HepG2 (cell line): ENCODE data around the gene ABCB6. TPM values are rescaled to one million over a fixed set of nuclear protein-coding genes. Genes with fewer than 3 reads are reported as not detected.

Source experiments
- ATF7-NPFF ChIP-seq: sonication (generic); formaldehyde crosslinking; IDR thresholded peaks from 2 replicates; pipeline ENCODE4 v1.8.1; 2023; ENCODE audit warnings: mild to moderate bottlenecking, low read depth, missing genetic modification reagents, moderate library complexity
- BRD4 ChIP-seq: sonication (generic); formaldehyde crosslinking; IDR thresholded peaks from 2 replicates; pipeline ENCODE4 v1.4.0; 2020; ENCODE audit warnings: missing genetic modification reagents
- ETV5 ChIP-seq: IDR thresholded peaks from 2 replicates; pipeline ENCODE4 v1.6.1; 2018; ENCODE audit warnings: missing biosample characterization, missing genetic modification reagents, inconsistent platforms, borderline replicate concordance
- FLYWCH1 ChIP-seq: sonication (generic); formaldehyde crosslinking; IDR thresholded peaks from 2 replicates; pipeline ENCODE4 v1.8.1; 2023; ENCODE audit warnings: mild to moderate bottlenecking, missing genetic modification reagents
- HDAC6 ChIP-seq: fragments of 200-600 bp; sonication (generic); IDR thresholded peaks from 2 replicates; pipeline ENCODE4 v1.7.0; 2017; ENCODE audit warnings: mild to moderate bottlenecking, antibody characterized with exemption, low read length, low read depth
- HNF1A ChIP-seq, 2 experiments: sonication (generic) in 1 of 2; formaldehyde crosslinking in 1 of 2; IDR thresholded peaks; 2 replicates each; pipeline versions ENCODE4 v1.4.0 to v1.6.1; 2016 to 2020; ENCODE audit warnings: borderline replicate concordance in 1 of 2, low read depth in 1 of 2, mild to moderate bottlenecking in 1 of 2, missing genetic modification reagents in 1 of 2
- KDM1A ChIP-seq: IDR thresholded peaks from 2 replicates; pipeline ENCODE4 v1.6.1; 2016; ENCODE audit warnings: missing compliant biosample characterization
- MAX ChIP-seq: IDR thresholded peaks from 2 replicates; pipeline ENCODE4 v1.6.1; 2012; ENCODE audit warnings: inconsistent platforms
- MEF2D ChIP-seq: sonication (generic); formaldehyde crosslinking; IDR thresholded peaks from 2 replicates; pipeline ENCODE4 v1.5.1; 2020; ENCODE audit warnings: mild to moderate bottlenecking, missing genetic modification reagents
- SNAPC5 ChIP-seq: sonication (generic); formaldehyde crosslinking; IDR thresholded peaks from 2 replicates; pipeline ENCODE4 v1.8.1; 2023; ENCODE audit warnings: mild to moderate bottlenecking, missing genetic modification reagents, borderline replicate concordance
- ZBED4 ChIP-seq: sonication (generic); formaldehyde crosslinking; IDR thresholded peaks from 2 replicates; pipeline ENCODE4 v1.4.0; 2020; ENCODE audit warnings: missing genetic modification reagents, borderline replicate concordance
- ZFP36L1 ChIP-seq: sonication (generic); formaldehyde crosslinking; IDR thresholded peaks from 2 replicates; pipeline ENCODE4 v1.8.0; 2022; ENCODE audit warnings: mild to moderate bottlenecking, missing genetic modification reagents, moderate library complexity
- ZNF564 ChIP-seq: sonication (generic); formaldehyde crosslinking; IDR thresholded peaks from 2 replicates; pipeline ENCODE4 v1.8.1; 2023; ENCODE audit warnings: mild to moderate bottlenecking, missing genetic modification reagents
- ZNF589 ChIP-seq: sonication (generic); formaldehyde crosslinking; conservative IDR thresholded peaks from 2 replicates; pipeline ENCODE4 v1.8.0; 2022; ENCODE audit warnings: mild to moderate bottlenecking, moderate library complexity, missing genetic modification reagents
- ZNF670 ChIP-seq: sonication (generic); formaldehyde crosslinking; IDR thresholded peaks from 2 replicates; pipeline ENCODE4 v1.8.0; 2022; ENCODE audit warnings: mild to moderate bottlenecking, missing genetic modification reagents, borderline replicate concordance
- ZNF710 ChIP-seq: sonication (generic); formaldehyde crosslinking; IDR thresholded peaks from 2 replicates; pipeline ENCODE4 v1.5.0; 2020; ENCODE audit warnings: mild to moderate bottlenecking, missing genetic modification reagents, borderline replicate concordance
- ZNF775 ChIP-seq: sonication (generic); formaldehyde crosslinking; IDR thresholded peaks from 2 replicates; pipeline ENCODE4 v1.4.0; 2020; ENCODE audit warnings: missing genetic modification reagents, mild to moderate bottlenecking, moderate library complexity, borderline replicate concordance
- ZNF891 ChIP-seq: sonication (generic); formaldehyde crosslinking; IDR thresholded peaks from 2 replicates; pipeline ENCODE4 v1.5.0; 2020; ENCODE audit warnings: mild to moderate bottlenecking, missing genetic modification reagents
- polyA plus RNA-seq, 8 experiments: library from polyadenylated mRNA; depleted of rRNA in 3 of 8; stranded (reverse) in 7 of 8; unstranded in 1 of 8; fragments of >200 nt; fragmentation: Illumina TruSeq in 4 of 8; extraction: Trizol in 4 of 8; gene quantifications; 2 replicates each; pipeline versions ENCODE4 v1.2.1 to v1.2.3, GENCODE V29; 2011 to 2016; ENCODE audit warnings: low read depth in 4 of 8, missing spikeins in 1 of 8, mixed read lengths in 1 of 8; ENCODE audit not compliant: insufficient read depth in 1 of 8
- total RNA-seq, 5 experiments: library from RNA; depleted of rRNA; stranded (reverse); fragments of >200 nt; fragmentation: Illumina TruSeq; extraction: Trizol; gene quantifications; 2 replicates each; pipeline ENCODE4 v1.2.3, GENCODE V29; 2016; ENCODE audit warnings: low read depth in 1 of 5

ABCB6 gene
- total and polyA plus RNA-seq, 2 of the 13 experiments (the other 11 are each of a cell fraction or from before 2014, with no cell fraction given) = 91.1 to 137 TPM

- TF ChIP-seq HNF1A (IDR thresholded peaks at IDR 0.05; ENCODE audit: low read depth) (peak; percentile 99), HNF1A (CRISPR knock-in tag; IDR thresholded peaks at IDR 0.05; ENCODE audit: borderline replicate concordance) (peak; percentile 100), ZFP36L1 (CRISPR knock-in tag) (peak; percentile 83; the same call in 1 of the 2 replicates), MAX (peak; percentile 71), SNAPC5 (CRISPR knock-in tag) (no peak; the same call in 1 of the 2 replicates), FLYWCH1 (CRISPR knock-in tag) (no peak; the same call in 1 of the 2 replicates), ZNF891 (peak; percentile 88), ZNF670 (CRISPR knock-in tag) (peak; percentile 92; the same call in 1 of the 2 replicates), ZNF775 (no peak; the same call in 1 of the 2 replicates), ZBED4 (peak; percentile 42), HDAC6 (no peak), ATF7-NPFF (peak; percentile 89), ETV5 (CRISPR knock-in tag) (peak; percentile 98), ZNF589 (CRISPR knock-in tag) (no peak), MEF2D (CRISPR knock-in tag) (peak; percentile 86), ZNF564 (CRISPR knock-in tag) (no peak), ZNF710 (CRISPR knock-in tag) (no peak), BRD4 (CRISPR knock-in tag) (peak; percentile 33; the same call in 1 of the 2 replicates), KDM1A (CRISPR knock-in tag) (no peak)
Observed at GRCh38 chr2:219249203-219249980, 30.6 kb upstream of the ABCB6 start (continued).
